EL (cell line): ENCODE data around the gene EXOC3L4.

Experiments
- DNase-seq: peaks from one replicate; pipeline ENCODE4 v3.0.0-alpha.2; 2016

Gene EXOC3L4

GRCh38 chr14:103123634-103124500 lies 29.3 kb downstream of the EXOC3L4 start:
- DNase-seq: peak; percentile 57

DNA sequence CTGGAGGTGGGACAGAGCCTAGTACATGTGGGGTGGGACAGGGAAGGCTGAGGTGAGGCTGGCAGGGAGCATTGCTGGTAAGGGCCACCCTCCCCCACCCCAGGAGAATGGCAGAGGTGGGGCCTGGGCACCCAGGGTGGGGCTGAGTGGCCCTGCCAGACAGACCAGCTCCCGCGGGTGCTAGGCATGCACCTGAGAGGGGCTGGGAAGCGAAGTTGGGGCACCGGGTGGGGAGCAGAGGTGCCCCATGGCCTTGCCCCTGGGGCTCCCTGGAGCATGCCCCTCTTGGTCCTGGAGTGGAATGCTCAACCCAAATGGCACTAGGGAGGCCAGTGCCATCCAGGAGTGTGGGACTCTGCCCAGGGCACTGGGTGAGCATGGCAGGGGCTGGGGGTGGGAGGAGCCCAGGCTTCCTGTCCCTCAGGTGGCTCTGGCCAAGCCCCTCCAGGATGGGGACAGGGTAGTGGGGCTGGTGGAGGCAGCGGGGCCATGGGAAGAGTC lies 30.0 kb downstream of the EXOC3L4 start:
- DNase-seq: no peak

- no peak for DNase-seq
Observed at GRCh38 chr14:103125098-103126070, 30.9 kb downstream of the EXOC3L4 start.

DNA sequence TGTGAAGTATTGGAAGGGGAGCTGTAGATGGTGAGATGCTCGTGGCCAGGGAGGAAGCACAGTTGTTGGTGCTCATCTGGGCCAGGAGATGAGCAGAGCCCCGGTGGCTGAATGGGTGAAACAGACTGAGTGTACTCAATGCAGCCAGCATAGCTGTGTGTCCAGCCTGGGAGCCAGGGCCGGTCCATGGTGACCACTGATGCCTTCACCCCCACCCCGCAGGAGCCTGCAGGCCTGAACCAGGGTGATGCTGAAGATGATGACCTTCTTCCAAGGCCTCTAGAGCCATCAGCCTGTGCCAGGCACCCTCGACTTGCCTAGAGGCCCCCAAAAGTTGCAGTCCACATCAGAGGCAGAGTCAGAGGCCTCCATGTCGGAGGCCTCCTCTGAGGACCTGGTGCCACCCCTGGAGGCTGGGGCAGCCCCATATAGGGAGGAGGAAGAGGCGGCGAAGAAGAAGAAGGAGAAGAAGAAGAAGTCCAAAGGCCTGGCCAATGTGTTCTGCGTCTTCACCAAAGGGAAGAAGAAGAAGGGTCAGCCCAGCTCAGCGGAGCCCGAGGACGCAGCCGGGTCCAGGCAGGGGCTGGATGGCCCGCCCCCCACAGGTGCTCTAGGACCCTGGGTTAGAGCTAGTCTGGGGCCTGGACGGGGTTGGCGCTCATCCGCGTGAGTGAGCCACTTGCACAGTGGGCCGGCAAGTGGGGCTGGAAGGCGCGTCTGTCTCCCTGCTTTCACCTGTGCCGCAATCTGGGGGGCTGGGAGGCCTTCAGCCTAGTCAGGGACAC lies 31.8 kb downstream of the EXOC3L4 start:
- no peak for DNase-seq

DNA sequence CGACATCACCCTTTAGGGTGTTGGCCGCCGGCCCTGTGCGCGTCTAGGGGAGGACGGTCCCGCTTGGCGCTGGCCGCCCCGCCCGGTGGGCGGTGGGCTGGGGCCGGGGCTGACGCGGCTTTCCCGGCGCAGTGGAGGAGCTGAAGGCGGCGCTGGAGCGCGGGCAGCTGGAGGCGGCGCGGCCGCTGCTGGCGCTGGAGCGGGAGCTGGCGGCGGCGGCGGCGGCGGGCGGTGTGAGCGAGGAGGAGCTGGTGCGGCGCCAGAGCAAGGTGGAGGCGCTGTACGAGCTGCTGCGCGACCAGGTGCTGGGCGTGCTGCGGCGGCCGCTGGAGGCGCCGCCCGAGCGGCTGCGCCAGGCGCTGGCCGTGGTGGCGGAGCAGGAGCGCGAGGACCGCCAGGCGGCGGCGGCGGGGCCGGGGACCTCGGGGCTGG lies 32.4 kb downstream of the EXOC3L4 start:
- no peak for DNase-seq

GRCh38 chr14:103127356-103127755 lies 32.8 kb downstream of the EXOC3L4 start:
- DNase-seq: no peak

DNA sequence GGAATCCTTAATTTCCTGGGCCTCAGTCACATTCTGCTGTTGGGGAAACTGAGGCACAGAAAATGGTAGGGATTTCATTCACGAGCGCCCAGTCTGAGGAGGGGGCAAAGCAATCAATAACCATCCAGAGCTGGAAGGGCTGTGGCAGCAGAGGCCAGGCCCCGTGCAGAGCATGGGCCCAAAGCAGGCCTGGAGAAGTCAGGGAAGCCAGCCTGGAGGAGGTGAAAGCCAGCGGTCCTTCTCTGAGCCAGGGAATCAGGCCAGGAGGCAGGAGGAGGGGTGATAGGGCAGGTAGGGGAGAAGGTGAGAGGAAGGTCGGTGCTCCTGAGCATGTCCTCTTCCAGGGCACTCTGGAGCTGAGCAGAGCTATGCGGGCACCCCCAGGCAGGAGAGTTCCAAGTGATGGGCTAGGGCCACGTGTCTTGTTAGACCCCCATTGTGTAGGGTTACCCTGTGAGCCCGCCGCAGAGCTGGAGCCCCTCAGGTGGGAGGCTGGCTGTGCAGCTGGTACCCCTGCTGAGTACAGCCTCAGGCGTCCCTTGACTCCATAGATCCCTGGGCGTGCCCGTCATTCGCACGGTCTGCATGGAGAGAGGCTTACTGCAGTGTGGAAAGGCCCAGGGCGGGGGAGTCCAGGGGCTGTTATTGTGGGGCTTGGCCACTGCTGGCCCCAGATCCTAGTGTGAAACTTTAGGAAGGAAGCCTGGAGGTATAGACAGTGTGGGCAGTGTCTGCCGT lies 33.5 kb downstream of the EXOC3L4 start:
- DNase-seq: no peak

- DNase-seq: no peak
Observed at GRCh38 chr14:103128631-103129300, 34.2 kb downstream of the EXOC3L4 start.

DNA sequence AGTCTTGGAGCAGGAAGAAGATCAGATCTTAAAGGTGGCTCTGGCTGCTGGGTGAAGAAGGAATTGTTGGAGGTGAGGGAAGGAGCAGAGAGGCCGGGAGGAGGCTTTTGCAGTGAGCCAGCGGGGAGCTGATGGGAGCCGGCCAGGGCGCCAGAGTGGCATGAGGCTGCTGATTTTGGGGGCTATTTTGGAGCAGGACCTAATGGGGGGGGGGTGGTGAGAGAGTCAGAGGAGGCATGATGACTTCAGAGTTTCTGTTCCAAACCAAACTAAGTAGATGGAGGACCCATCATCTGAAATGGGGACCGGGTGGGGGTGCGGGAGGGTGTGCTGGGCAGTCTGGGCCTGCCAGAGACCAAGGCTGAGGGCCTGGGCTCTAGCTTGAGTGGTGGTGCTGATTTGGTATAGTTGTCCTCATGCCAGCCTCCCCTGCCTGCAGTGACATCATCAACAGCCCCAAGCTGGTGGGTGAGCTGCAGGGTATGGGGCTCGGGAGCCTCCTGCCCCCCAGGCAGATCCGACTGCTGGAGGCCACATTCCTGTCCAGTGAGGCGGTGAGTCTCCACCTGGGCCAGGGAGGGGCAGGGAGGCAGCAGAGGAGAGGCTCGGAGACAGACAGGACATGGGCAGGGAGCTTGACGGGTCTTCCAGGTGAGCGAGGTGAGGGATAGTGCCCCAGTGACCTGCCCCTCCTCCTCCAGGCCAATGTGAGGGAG lies 34.9 kb downstream of the EXOC3L4 start:
- peak; percentile 62 for DNase-seq

GRCh38 chr14:103130017-103130764 lies 35.7 kb downstream of the EXOC3L4 start:
- no peak for DNase-seq

GRCh38 chr14:103130965-103131364 lies 36.4 kb downstream of the EXOC3L4 start:
- peak; percentile 83 for DNase-seq

DNA sequence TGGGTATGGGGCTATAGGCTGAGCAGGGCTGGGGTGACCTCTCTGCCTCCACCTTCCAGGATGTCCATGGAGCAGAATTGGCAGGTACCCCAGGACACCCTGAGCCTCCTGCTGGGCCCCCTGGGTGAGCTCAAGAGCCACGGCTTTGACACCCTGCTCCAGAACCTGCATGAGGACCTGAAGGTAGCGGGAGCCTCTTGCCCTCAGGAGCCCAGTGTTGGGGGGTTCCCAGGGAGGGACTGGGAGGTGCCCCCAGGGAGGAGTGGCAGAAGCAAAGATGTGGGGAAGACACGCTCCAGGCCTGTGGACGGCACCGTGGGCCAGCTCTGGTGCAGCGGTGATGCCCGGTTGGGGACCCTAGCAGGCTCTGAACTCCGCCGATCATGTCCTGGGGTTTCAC lies 37.1 kb downstream of the EXOC3L4 start:
- DNase-seq: no peak

DNA sequence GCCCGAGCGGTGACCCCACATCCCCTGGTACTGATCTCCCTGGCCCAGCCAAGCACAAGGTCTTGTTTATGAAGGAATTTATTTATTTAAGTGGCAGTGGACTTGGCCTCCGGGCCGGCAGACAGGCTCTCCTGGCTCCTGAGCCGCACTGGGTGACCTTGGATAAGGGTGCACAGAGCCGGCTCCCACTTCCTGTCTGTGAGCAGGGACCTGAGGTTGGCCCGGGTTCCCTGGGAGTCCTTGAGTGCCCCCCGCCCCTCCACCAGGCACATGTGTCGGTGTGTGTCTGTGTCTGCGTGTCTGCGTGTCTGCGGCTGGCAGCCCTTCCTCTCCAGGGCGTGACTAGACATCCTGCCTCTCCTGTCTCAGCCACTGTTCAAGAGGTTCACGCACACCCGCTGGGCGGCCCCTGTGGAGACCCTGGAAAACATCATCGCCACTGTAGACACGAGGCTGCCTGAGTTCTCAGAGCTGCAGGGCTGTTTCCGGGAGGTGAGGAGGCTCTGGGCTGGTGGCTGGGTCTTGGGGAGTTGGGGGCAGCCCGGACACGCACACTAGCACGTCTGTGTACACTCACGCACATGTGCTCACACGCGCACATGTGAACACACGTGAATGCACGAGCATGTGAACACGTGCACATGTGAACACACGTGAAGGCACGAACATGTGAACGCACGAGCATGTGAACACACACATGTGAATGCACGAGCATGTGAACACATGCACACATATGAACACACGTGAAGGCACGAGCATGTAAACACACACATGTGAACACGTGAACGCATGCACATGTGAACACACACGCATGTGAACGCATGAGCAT lies 38.1 kb downstream of the EXOC3L4 start:
- DNase-seq: no peak

DNA sequence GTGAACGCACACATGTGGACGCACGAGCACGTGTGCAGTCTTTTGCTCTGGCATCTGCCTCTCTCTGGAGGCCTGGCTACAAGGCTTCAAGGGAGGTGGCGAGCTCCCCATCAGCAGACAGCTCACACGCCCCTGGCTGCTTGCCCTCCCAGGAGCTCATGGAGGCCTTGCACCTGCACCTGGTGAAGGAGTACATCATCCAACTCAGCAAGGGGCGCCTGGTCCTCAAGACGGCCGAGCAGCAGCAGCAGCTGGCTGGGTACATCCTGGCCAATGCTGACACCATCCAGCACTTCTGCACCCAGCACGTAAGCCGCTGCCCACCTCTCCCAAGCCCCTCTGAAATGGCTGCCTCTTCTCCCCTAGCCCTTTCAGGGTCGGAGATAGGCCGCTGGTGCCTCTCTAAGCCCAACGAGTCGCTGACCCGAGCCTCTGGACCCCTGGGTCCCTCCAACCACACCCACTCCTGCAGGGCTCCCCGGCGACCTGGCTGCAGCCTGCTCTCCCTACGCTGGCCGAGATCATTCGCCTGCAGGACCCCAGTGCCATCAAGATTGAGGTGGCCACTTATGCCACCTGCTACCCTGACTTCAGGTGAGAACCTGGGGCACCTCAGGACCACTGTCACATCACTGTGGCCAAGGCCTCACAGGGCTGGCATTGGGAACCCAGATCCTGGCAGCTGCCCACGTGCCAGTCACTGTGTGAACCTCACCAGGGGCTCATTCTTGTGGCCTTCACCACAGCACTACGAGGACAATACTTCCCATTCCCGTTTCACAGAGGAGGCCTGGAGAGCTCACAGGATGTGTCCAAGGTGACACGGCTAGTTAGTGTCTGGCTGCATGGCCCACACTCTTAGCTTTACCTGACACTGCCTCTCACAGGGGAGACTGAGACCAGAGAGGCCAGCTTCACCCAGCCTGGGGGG lies 39.0 kb downstream of the EXOC3L4 start:
- no peak for DNase-seq

GRCh38 chr14:103134405-103134804 lies 39.9 kb downstream of the EXOC3L4 start:
- DNase-seq: no peak

GRCh38 chr14:103134919-103135318 lies 40.4 kb downstream of the EXOC3L4 start:
- no peak for DNase-seq
